Mononuclear cell (primary cell): ENCODE results near the gene PRDM15. TPM values are rescaled to one million over a fixed set of nuclear protein-coding genes. Genes with fewer than 3 reads are reported as not detected.

Experiments used
- H3K27me3 ChIP-seq: 2 replicates; pipeline ENCODE4 v1.6.0; 2011; ENCODE audit warnings: low read length, control low read depth; ENCODE audit not compliant: insufficient read depth
- H3K4me1 ChIP-seq: 2 replicates; pipeline ENCODE4 v1.5.1; 2011; ENCODE audit warnings: mild to moderate bottlenecking, low read length, control low read depth; ENCODE audit not compliant: insufficient read depth
- H3K4me3 ChIP-seq: 2 replicates; pipeline ENCODE4 v1.5.1; 2011; ENCODE audit warnings: mild to moderate bottlenecking, low read length, moderate library complexity
- H3K9me3 ChIP-seq: 2 replicates; pipeline ENCODE4 v1.5.1; 2011; ENCODE audit warnings: low read depth, mild to moderate bottlenecking, control low read depth, low read length
- total RNA-seq: library from RNA; depleted of rRNA; stranded (reverse); fragments of >200 nt; gene quantifications from one replicate; pipeline ENCODE4 v1.2.3, GENCODE V29; 2012

Gene PRDM15
- total RNA-seq, 1 donor: 8.1 TPM

DNA sequence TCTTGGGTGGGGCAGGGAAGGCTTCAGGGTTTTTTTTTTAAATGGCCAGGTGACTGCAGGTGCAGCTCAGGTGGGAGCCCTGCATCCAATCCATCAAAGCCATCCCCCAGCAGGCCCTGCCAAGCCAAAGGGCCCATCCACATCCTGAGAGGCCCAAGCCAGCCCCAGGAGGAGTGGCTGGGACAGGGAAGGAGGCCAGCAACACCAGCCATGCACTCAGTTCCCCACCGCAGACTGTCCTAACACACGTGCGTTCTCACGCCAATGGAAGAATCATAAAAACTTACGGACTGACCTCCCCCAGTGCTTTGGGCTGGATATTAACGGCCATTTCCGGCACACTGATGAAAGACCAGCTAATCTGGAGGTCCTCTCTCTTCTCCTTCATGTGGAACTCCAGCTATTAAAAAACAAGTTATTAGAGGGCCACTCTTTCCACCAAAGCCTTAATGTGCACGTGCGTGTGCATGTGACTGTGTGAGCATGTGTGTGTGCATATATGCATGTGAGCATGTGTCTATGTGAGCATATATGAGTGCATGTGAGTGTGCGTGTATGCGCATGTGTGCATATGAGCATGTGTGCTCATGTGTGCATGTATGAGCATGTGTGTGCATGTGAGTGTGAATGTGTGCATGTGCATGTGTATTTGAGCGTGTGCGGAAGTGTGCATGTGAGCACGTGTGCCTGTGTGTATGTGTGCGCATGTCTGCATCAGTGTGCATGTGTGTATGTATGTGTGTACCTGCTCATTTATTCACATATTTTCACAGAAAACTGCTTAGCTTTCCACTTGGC is 39.6 kb upstream of the PRDM15 start:
- no peaks in the 10 kb centered on the region for H3K9me3 ChIP-seq
- no peaks in the 10 kb centered on the region for H3K27me3 ChIP-seq
- H3K4me3 ChIP-seq: no peak overlapping the region
- peaks cover 22% of the 10 kb centered on the region for H3K4me1 ChIP-seq

DNA sequence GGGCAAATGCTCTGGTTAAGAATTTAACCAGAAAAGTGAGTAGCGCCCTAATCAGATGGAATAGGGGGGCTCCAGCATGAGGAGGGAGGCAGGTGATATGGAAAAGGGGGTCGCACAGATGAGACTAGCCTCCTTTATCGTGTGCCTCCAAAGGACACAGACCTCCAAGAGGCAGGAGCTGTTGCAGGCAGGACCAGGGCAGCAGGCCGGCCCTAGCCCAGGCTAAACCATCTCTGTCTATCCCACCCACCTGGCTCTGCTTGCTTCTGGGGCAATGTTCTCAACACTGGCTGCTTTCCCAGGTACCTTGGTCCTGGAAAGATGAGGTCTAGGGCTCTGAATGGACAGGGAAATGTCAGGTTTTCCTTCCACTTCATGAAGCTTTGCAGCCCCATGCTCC is 38.4 kb upstream of the PRDM15 start:
- Histone ChIP-seq H3K9me3 (no peaks in the 10 kb centered on the region), H3K4me3 (no peak overlapping the region), H3K27me3 (no peaks in the 10 kb centered on the region), H3K4me1 (peaks cover 16% of the 10 kb centered on the region)

GRCh38 chr21:41916888-41917433 is 37.8 kb upstream of the PRDM15 start:
- Histone ChIP-seq H3K4me3 (no peak overlapping the region), H3K27me3 (no peaks in the 10 kb centered on the region)

DNA sequence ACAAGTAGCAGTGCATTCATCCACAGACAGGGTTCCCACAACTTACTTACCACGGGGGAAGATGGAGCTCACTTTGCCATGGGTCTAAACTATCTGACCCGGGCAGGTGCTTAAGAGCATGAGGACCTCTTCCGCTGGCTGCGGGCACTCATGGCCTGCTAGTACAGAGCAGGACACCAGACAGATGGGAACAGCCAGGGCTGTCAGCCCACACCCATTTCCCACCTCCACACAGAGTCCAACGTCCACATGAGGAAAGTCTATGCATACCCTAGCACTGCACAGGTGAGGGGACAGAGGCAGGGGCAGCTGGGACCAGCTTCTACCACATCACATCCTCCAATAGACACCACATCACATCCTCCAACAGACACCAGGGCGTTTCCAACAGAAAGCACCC is 35.8 kb upstream of the PRDM15 start:
- Histone ChIP-seq H3K4me1 (no peaks in the 10 kb centered on the region), H3K9me3 (no peaks in the 10 kb centered on the region), H3K27me3 (no peaks in the 10 kb centered on the region), H3K4me3 (no peak overlapping the region)

More at GRCh38 chr21:41916888-41917433, 37.8 kb upstream of the PRDM15 start:
- peaks cover 13% of the 10 kb centered on the region for H3K4me1 ChIP-seq
- no peaks in the 10 kb centered on the region for H3K9me3 ChIP-seq

DNA sequence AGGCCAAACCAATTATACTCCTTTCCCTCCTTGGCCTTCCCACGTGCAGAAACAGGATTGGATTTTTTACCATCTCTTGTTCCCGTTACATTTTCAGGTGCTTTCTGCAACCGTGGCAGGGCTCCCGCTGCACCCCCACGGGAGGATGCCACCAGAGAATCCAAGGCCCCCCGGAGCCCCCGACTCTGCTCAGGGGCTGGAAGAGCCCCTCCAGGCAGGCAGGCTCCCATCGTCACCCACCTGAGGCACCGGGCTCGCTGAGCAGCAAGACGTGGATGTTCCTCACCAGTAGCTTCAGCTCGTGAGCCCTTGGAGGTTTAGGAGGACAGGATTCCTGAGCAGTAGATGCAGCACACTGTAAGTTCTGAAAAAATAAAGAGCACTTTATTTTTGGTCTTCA is 35.2 kb upstream of the PRDM15 start:
- no peaks in the 10 kb centered on the region for H3K27me3 ChIP-seq
- no peaks in the 10 kb centered on the region for H3K9me3 ChIP-seq
- no peaks in the 10 kb centered on the region for H3K4me1 ChIP-seq
- no peak overlapping the region for H3K4me3 ChIP-seq

DNA sequence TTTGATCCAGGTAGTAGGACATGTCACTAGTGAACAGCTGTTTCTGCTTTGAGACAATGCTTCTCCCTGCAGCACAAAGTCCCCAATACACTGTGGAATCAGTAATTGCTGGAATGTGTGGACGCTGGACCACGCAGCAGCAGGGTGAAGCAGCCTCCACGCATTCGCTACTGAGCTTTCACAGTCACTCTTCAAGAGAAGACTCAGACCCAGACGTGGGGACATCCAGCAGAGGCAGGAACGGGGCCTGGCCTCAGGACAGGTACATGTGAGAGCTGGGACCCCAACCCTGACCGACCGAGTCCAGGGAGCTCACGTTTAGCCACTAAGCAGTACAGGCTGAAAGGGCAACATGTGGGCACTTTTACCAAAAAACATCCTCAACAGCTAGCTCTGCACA is 34.1 kb upstream of the PRDM15 start:
- Histone ChIP-seq H3K4me1 (no peaks in the 10 kb centered on the region), H3K9me3 (no peaks in the 10 kb centered on the region), H3K4me3 (no peak overlapping the region), H3K27me3 (no peaks in the 10 kb centered on the region)

DNA sequence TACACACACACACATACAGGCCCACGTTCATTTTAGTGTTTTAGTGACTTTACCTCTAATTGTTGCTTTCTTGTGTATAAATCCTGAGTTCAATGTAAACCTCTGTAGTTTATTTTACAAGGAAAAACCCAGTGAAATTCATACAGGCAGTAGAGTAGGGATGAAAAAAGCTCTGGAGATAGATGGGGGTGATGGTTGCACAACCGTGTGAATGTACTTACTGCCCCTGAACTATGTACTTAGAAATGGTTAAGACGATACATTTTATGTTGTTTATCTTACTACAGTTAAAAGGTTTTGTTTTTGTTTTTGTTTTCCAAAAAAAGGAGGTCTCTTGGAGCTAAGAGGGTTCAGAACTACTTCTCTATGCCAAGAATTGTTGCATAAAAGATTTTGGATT is 29.7 kb upstream of the PRDM15 start:
- Histone ChIP-seq H3K9me3 (no peaks in the 10 kb centered on the region), H3K27me3 (no peaks in the 10 kb centered on the region), H3K4me3 (no peak overlapping the region), H3K4me1 (no peaks in the 10 kb centered on the region)

- no peaks in the 10 kb centered on the region for H3K9me3 ChIP-seq
- H3K27me3 ChIP-seq: no peaks in the 10 kb centered on the region
- no peak overlapping the region for H3K4me3 ChIP-seq
- no peaks in the 10 kb centered on the region for H3K4me1 ChIP-seq
These were observed 28.5 kb upstream of the PRDM15 start for GRCh38 chr21:41907496-41908258.

GRCh38 chr21:41906770-41907169 is 27.6 kb upstream of the PRDM15 start:
- H3K27me3 ChIP-seq: no peaks in the 10 kb centered on the region
- H3K4me1 ChIP-seq: no peaks in the 10 kb centered on the region
- H3K9me3 ChIP-seq: no peaks in the 10 kb centered on the region
- H3K4me3 ChIP-seq: no peak overlapping the region

- Histone ChIP-seq H3K4me3 (no peak overlapping the region), H3K27me3 (no peaks in the 10 kb centered on the region), H3K9me3 (no peaks in the 10 kb centered on the region), H3K4me1 (peaks cover 6% of the 10 kb centered on the region)
These were observed 24.6 kb upstream of the PRDM15 start for GRCh38 chr21:41903559-41904351.

- Histone ChIP-seq H3K4me3 (no peak overlapping the region), H3K9me3 (no peaks in the 10 kb centered on the region), H3K27me3 (no peaks in the 10 kb centered on the region), H3K4me1 (peaks cover 6% of the 10 kb centered on the region)
These were observed 23.8 kb upstream of the PRDM15 start for GRCh38 chr21:41902946-41903345.

GRCh38 chr21:41901782-41902181 is 22.6 kb upstream of the PRDM15 start:
- Histone ChIP-seq H3K27me3 (no peaks in the 10 kb centered on the region), H3K4me1 (peaks cover 6% of the 10 kb centered on the region), H3K4me3 (no peak overlapping the region), H3K9me3 (no peaks in the 10 kb centered on the region)

DNA sequence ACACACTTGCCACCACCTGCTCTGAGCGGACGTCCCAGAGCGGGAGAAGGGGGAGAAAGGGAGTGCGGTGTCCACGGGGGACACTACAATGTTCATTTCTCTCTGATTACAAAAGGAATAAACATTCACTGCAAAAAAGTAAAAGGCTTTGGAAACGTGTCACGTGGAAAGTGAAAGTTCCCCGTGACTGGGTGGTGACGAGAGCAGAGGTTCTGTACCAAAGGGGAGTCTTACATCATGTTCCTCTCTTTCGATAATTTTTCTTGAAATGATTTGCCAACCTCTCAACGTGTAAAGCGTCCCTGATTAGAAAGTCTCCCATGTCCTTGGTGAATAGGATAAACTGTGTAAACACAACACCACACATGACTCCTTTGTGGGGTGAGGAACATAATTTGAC is 22.0 kb upstream of the PRDM15 start:
- peaks cover 6% of the 10 kb centered on the region for H3K4me1 ChIP-seq
- H3K9me3 ChIP-seq: no peaks in the 10 kb centered on the region
- no peaks in the 10 kb centered on the region for H3K27me3 ChIP-seq
- no peak overlapping the region for H3K4me3 ChIP-seq

- H3K9me3 ChIP-seq: no peaks in the 10 kb centered on the region
- H3K4me3 ChIP-seq: no peak overlapping the region
- H3K27me3 ChIP-seq: no peaks in the 10 kb centered on the region
- peaks cover 6% of the 10 kb centered on the region for H3K4me1 ChIP-seq
These were observed 21.3 kb upstream of the PRDM15 start for GRCh38 chr21:41900401-41900800.
